Chondrocyte (in vitro differentiated cells): ENCODE data around the gene SH2D1A. TPM values are rescaled to one million over a fixed set of nuclear protein-coding genes. Genes with fewer than 3 reads are reported as not detected.
"Not testable (repeated sequence)": the region's sequence is repeated elsewhere in the genome, so short reads cannot be mapped to it uniquely, and the experiment has no call there.

Experiments
- DNase-seq: peaks from one replicate; pipeline ENCODE4 v3.0.0; 2021; ENCODE audit warnings: mixed read lengths, low spot score
- H3K27ac Mint-ChIP-seq: one replicate; pipeline ENCODE4 v1.8.0; 2021; ENCODE audit warnings: mild to moderate bottlenecking, moderate library complexity, mixed read lengths; ENCODE audit not compliant: unreplicated experiment
- H3K27me3 Mint-ChIP-seq: 2 replicates; pipeline ENCODE4 v1.8.0; 2021; ENCODE audit warnings: low read depth, mixed read lengths
- H3K36me3 Mint-ChIP-seq: 2 replicates; pipeline ENCODE4 v1.8.0; 2021; ENCODE audit warnings: low read depth, mixed read lengths
- H3K4me1 Mint-ChIP-seq: 2 replicates; pipeline ENCODE4 v1.8.0; 2021; ENCODE audit warnings: low read depth, mild to moderate bottlenecking, mixed read lengths
- H3K4me3 Mint-ChIP-seq: one replicate; pipeline ENCODE4 v1.8.0; 2021; ENCODE audit warnings: mild to moderate bottlenecking, moderate library complexity, mixed read lengths; ENCODE audit not compliant: unreplicated experiment
- H3K9me3 Mint-ChIP-seq: 2 replicates; pipeline ENCODE4 v1.8.0; 2021; ENCODE audit warnings: low read depth, mixed read lengths
- long read RNA-seq: library from polyadenylated mRNA; stranded (forward); transcript quantifications from one replicate; pipeline ENCODE4 v2.0.0, GENCODE V29; 2021
- total RNA-seq: library from RNA; stranded (reverse); gene quantifications from 3 replicates; pipeline ENCODE4 v1.2.1, GENCODE V29; 2021
- TF ChIP-seq, protein P1 (sequence below): fragments of 200-600 bp; sonication (generic); IDR thresholded peaks from 2 replicates; pipeline ENCODE4 v1.5.0; 2021; ENCODE audit warnings: antibody characterized with exemption, mild to moderate bottlenecking, moderate library complexity

Gene SH2D1A
- 0.82 TPM in 1 of 3 replicates, not detected in the others for total RNA-seq
- long read RNA-seq = 0 reads

DNA sequence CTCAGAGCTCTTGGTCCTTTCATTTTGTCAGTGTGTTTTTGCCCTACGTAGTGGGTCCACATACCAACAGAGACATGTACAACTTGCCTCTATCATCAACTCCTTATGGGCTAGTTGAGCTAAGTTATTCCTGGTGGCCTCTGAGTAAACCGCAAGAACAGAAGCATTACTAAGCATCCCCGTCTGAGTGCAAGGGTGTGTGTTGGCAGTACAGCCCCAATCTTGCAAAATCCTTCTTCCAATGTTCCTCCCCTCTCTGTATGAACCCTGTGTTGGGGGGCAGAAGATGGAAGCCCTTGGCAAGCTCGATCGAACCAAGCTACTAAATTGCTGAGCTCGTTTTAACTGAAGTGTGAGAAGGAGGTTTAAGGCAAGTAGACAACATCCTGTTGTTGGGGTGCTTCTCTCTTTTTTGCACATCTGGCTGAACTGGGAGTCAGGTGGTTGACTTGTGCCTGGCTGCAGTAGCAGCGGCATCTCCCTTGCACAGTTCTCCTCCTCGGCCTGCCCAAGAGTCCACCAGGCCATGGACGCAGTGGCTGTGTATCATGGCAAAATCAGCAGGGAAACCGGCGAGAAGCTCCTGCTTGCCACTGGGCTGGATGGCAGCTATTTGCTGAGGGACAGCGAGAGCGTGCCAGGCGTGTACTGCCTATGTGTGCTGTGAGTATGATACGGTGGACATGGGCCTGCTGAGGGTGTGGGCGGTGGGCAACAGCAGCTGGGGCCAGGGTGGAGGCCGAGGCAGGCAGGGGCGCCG is at the start of gene SH2D1A:
Gene SH2D1A (plus strand): TSS at position 447 of the 760 bp plus-strand sequence. CDS start 80 bp downstream, at position 527.
- Mint-ChIP-seq H3K4me1 (no peaks in the 10 kb centered on the region), H3K9me3 (no peaks in the 10 kb centered on the region), H3K36me3 (no peaks in the 10 kb centered on the region), H3K27ac (no peak within 1 kb of the TSS), H3K27me3 (no peaks in the 10 kb centered on the region), H3K4me3 (no peak within 1 kb of the TSS)
- no peak for DNase-seq
- TF ChIP-seq, protein P1, sequence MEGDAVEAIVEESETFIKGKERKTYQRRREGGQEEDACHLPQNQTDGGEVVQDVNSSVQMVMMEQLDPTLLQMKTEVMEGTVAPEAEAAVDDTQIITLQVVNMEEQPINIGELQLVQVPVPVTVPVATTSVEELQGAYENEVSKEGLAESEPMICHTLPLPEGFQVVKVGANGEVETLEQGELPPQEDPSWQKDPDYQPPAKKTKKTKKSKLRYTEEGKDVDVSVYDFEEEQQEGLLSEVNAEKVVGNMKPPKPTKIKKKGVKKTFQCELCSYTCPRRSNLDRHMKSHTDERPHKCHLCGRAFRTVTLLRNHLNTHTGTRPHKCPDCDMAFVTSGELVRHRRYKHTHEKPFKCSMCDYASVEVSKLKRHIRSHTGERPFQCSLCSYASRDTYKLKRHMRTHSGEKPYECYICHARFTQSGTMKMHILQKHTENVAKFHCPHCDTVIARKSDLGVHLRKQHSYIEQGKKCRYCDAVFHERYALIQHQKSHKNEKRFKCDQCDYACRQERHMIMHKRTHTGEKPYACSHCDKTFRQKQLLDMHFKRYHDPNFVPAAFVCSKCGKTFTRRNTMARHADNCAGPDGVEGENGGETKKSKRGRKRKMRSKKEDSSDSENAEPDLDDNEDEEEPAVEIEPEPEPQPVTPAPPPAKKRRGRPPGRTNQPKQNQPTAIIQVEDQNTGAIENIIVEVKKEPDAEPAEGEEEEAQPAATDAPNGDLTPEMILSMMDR = no peak

DNA sequence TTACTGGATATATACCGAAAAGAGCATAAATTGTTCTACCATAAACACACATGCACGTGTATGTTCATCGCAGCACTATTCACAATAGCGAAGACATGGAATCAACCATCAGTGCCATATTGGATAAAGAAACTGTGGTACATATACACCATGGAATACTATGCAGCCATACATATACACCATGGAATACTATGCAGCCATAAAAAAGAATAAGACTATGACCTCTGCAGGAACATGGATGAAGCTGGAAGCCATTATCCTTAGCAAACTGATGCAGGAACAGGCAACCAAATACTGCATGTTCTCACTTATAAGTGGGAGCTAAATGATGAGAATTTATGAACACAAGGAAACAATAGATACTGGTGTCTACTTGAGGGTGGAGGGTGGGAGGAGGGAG is 47.0 kb upstream of the SH2D1A start:
- peaks cover 13% of the 10 kb centered on the region for H3K9me3 Mint-ChIP-seq
- not testable (repeated sequence) for H3K27ac Mint-ChIP-seq, DNase-seq, H3K36me3 Mint-ChIP-seq, H3K27me3 Mint-ChIP-seq, H3K4me3 Mint-ChIP-seq, H3K4me1 Mint-ChIP-seq

GRCh38 chrX:124300405-124300804 is 46.0 kb upstream of the SH2D1A start:
- Mint-ChIP-seq H3K36me3 (no peaks in the 10 kb centered on the region), H3K4me3 (no peak overlapping the region), H3K4me1 (peaks cover 4% of the 10 kb centered on the region), H3K9me3 (peaks cover 13% of the 10 kb centered on the region), H3K27me3 (no peaks in the 10 kb centered on the region), H3K27ac (no peak overlapping the region)
- TF ChIP-seq, protein P1 = no peak
- no peak for DNase-seq

DNA sequence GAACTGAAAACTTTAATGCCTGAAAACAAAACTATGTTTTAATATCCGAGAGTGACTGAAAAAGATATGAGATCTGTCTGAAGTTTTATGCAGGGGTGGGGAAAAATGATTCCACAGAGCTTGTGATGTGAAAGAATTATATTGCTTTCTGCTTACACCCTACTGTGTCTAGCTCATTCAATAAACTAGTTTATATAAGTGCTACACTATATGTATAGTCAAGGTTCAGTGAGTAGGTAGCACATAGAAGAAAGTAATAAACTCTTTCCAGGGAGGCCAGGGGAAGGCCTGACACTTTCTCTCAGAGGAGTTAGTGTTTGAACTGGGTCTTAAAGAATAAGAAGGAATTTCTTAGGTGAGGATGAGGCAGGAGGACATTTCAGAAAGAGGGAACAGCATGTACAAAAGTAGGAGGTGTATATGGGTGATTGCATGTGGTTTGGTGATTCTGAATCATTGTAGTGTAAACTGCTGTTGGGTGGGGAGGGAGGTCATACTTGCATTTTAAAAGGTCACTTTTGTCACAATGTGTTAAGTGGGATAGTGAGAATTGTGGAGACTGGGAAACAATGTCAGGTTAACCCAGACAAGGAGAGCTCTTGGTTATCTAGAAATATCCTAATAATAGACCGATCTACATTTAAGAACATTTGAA is 39.0 kb upstream of the SH2D1A start:
- Mint-ChIP-seq H3K27me3 (no peaks in the 10 kb centered on the region), H3K9me3 (peaks cover 12% of the 10 kb centered on the region), H3K4me3 (no peak overlapping the region), H3K36me3 (no peaks in the 10 kb centered on the region), H3K27ac (no peak overlapping the region), H3K4me1 (no peaks in the 10 kb centered on the region)
- TF ChIP-seq, protein P1 = no peak
- no peak for DNase-seq

- Mint-ChIP-seq H3K27me3 (no peaks in the 10 kb centered on the region), H3K4me1 (no peaks in the 10 kb centered on the region), H3K27ac (no peak overlapping the region), H3K36me3 (no peaks in the 10 kb centered on the region), H3K4me3 (no peak overlapping the region), H3K9me3 (no peaks in the 10 kb centered on the region)
- TF ChIP-seq, protein P1 = no peak
- no peak for DNase-seq
Observed at GRCh38 chrX:124325732-124326131, 20.6 kb upstream of the SH2D1A start.
